Measurements from ENCODE around the gene SNF8.

The SNF8 gene

GRCh38 chr17:48883171-48883570 lies 61.5 kb downstream of the SNF8 start:
- ATAC-seq: no peak
- TF ChIP-seq PATZ1 (CRISPR knock-in tag; IDR thresholded peaks at IDR 0.05; ENCODE audit: borderline replicate concordance) (no peak), POU6F1 (CRISPR knock-in tag; IDR thresholded peaks at IDR 0.05; ENCODE audit: borderline replicate concordance, low read depth) (no peak), ZNF70 (CRISPR knock-in tag; IDR thresholded peaks at IDR 0.05) (no peak), RARB (CRISPR knock-in tag; IDR thresholded peaks at IDR 0.05) (no peak), ZC3H10 (CRISPR knock-in tag; IDR thresholded peaks at IDR 0.05) (no peak), TSHZ2 (CRISPR knock-in tag; IDR thresholded peaks at IDR 0.05) (no peak), ZFP3 (CRISPR knock-in tag; IDR thresholded peaks at IDR 0.05) (no peak), ISL1 (CRISPR knock-in tag; IDR thresholded peaks at IDR 0.05) (no peak), BACH2 (CRISPR knock-in tag; IDR thresholded peaks at IDR 0.05; ENCODE audit: borderline replicate concordance) (no peak), CSDC2 (CRISPR knock-in tag; IDR thresholded peaks at IDR 0.05) (no peak), TCF4 (CRISPR knock-in tag; IDR thresholded peaks at IDR 0.05; ENCODE audit: borderline replicate concordance) (no peak)

- TF ChIP-seq RARB (CRISPR knock-in tag; IDR thresholded peaks at IDR 0.05) (no peak), ZNF565 (CRISPR knock-in tag; conservative IDR thresholded peaks at IDR 0.05; ENCODE audit: low read depth) (no peak)
- ATAC-seq: no peak
These were observed 62.4 kb downstream of the SNF8 start for GRCh38 chr17:48882272-48882671.

Data from SK-N-SH treated with all-trans-retinoic acid at 6 μM for 48 hours (cell line).